HS-27A (cell line): Measurements from ENCODE around the gene MYOT.
"Not testable (repeated sequence)": the region's sequence is repeated elsewhere in the genome, so short reads cannot be mapped to it uniquely, and the experiment has no call there.

Experiments used
- DNase-seq: peaks from one replicate; pipeline ENCODE4 v3.0.0-alpha.2; 2012; ENCODE audit warnings: low read depth, missing footprints

The MYOT gene

GRCh38 chr5:137867664-137868063, at the start of gene MYOT:
Gene MYOT, plus strand, starts transcription at chr5:137867860. Its CDS starts 2,792 bp downstream, at chr5:137870652.
- no peak for DNase-seq

- no peak for DNase-seq
These were observed 47.9 kb upstream of the MYOT start for GRCh38 chr5:137819766-137820165.

GRCh38 chr5:137822158-137822764, 45.4 kb upstream of the MYOT start:
- no peak for DNase-seq

- no peak for DNase-seq
These were observed 44.7 kb upstream of the MYOT start for GRCh38 chr5:137822984-137823383.

GRCh38 chr5:137825165-137825564, 42.5 kb upstream of the MYOT start:
- DNase-seq: no peak

GRCh38 chr5:137826067-137826466, 41.6 kb upstream of the MYOT start:
- DNase-seq: no peak

GRCh38 chr5:137828180-137828579, 39.5 kb upstream of the MYOT start:
- DNase-seq: no peak

GRCh38 chr5:137828664-137829063, 39.0 kb upstream of the MYOT start:
- no peak for DNase-seq

- DNase-seq: no peak
These were observed 36.6 kb upstream of the MYOT start for GRCh38 chr5:137831105-137831504.

GRCh38 chr5:137831526-137831925, 36.1 kb upstream of the MYOT start:
- DNase-seq: no peak

GRCh38 chr5:137832416-137832815, 35.2 kb upstream of the MYOT start:
- no peak for DNase-seq

- peak; percentile 31 for DNase-seq
These were observed 34.2 kb upstream of the MYOT start for GRCh38 chr5:137833463-137833862.

GRCh38 chr5:137834498-137835049, 33.1 kb upstream of the MYOT start:
- DNase-seq: no peak

GRCh38 chr5:137836298-137836697, 31.4 kb upstream of the MYOT start:
- DNase-seq: no peak

GRCh38 chr5:137836997-137837396, 30.7 kb upstream of the MYOT start:
- DNase-seq: no peak

GRCh38 chr5:137837491-137838394, 29.9 kb upstream of the MYOT start:
- no peak for DNase-seq

GRCh38 chr5:137838976-137839375, 28.7 kb upstream of the MYOT start:
- DNase-seq: no peak

- DNase-seq: no peak
These were observed 25.4 kb upstream of the MYOT start for GRCh38 chr5:137842296-137842695.

- no peak for DNase-seq
These were observed 23.9 kb upstream of the MYOT start for GRCh38 chr5:137843676-137844299.

- no peak for DNase-seq
These were observed 22.2 kb upstream of the MYOT start for GRCh38 chr5:137845472-137845871.

- no peak for DNase-seq
These were observed 20.0 kb upstream of the MYOT start for GRCh38 chr5:137847687-137848086.

- not testable (repeated sequence) for DNase-seq
These were observed 14.5 kb upstream of the MYOT start for GRCh38 chr5:137853165-137853564.

GRCh38 chr5:137856201-137856600, 11.5 kb upstream of the MYOT start:
- no peak for DNase-seq
